Skin epidermis (tissue), 12 donors: ENCODE measurements around the gene IGIP.

Experiments
- H3K27ac ChIP-seq, 21 experiments: fragments of 200-600 bp; sonication (generic) in 11 of 21; one replicate each; pipeline ENCODE4 v1.5.0; 2020; ENCODE audit warnings: mild to moderate bottlenecking in 3 of 21, inconsistent platforms in 2 of 21, moderate library complexity in 2 of 21
- H3K4me3 ChIP-seq, 7 experiments: fragments of 200-600 bp; sonication (generic) in 2 of 7; one replicate each; pipeline ENCODE4 v1.5.0; 2020; ENCODE audit warnings: inconsistent platforms in 2 of 7, mild to moderate bottlenecking in 2 of 7, moderate library complexity in 1 of 7

IGIP gene

DNA sequence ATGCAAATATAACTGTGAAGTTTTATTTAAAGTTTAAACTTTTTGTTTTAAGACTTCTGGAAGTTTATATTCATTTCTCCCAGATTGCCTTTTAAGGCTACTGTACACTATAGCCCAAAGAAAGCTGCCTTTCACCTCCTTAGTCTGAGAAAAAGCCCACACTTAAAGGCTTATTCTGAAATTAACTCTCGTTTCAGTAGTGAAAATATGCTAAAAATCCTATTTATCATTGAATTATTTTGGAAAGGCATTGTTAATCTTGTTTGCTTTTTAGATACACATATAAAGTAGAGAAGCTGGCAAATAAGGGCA, 15.1 kb upstream of the IGIP start:
- H3K4me3 ChIP-seq: no peak overlapping the region
- H3K27ac ChIP-seq: no peak overlapping the region

DNA sequence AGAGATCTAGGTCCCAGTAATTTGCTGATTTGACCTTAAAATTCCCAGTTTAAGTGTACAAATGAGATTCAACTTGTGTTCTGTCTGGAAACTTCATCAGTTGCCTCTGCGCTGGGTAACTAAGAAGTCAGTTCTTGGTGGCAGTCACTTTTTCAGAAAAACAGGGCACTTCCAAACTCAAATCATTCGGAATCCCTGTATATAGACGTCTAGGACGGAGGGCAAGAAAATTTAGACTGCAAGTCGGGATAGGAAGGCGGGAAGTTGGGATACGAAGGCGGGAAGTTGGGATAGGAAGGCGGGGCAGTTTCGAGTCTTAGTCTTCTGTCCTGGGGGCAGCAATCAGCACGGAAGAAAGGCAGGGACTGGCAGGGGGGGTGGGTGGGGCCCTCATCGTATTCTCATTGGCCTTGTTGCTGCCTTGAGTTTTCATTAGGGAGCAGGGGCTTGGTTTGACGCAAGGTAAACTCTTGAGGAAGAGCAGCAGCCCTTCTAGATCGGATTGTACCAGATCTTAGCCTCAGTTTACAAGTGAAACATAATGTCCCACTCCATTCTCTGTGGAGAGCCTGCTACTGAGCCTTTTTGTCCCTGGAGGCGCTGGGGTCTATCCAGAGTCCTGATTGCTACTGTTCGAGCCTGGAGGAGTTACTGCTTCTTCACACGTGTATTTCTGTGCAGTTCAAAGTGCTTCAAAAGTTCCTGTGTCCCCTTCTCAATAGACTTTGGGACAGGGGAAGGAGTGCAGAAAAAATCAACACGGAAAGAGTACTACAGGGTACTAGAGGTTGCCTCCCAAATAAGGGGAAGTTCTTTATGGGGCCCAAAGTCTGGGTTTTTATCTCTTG, 14.5 kb upstream of the IGIP start:
- H3K4me3 ChIP-seq: no peak overlapping the region
- no peak overlapping the region for H3K27ac ChIP-seq

DNA sequence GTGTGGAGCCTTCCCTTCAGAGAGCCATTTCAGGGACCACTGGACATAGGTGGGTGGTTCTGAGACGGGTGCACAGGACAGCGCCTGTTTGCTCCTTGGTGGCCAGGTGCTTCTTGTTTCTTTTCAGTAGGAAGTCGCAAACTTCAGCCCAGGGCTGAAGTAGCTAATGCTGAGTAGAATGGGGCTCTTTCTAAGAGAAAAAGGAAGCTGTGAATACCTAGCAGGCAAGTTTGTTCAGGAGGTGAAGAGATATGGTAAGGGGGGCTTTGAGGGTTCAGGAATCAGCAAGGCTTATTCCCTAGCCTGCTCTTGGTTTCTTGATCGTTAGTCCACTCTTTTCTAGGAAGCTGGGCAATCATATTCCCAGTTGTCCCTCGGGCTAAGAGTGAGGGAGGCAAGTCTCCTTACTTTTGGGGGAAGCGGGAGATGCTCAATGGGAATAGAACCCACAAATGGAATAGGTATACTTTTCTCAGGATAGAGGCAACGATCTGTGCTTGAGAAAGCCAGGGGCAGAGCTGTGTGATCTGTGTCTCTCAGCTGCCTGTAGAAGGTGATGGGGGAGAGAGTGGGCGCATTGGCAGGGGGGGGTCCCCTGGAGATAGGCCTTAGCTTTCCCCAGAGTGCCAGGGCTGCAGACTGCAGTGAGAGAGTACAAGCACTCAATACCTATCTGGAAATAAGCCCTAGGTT, 13.7 kb upstream of the IGIP start:
- peak overlapping the region in 4 of 21 experiments; percentile 59 to 97 (median 93) for H3K27ac ChIP-seq
- H3K4me3 ChIP-seq: no peak overlapping the region

DNA sequence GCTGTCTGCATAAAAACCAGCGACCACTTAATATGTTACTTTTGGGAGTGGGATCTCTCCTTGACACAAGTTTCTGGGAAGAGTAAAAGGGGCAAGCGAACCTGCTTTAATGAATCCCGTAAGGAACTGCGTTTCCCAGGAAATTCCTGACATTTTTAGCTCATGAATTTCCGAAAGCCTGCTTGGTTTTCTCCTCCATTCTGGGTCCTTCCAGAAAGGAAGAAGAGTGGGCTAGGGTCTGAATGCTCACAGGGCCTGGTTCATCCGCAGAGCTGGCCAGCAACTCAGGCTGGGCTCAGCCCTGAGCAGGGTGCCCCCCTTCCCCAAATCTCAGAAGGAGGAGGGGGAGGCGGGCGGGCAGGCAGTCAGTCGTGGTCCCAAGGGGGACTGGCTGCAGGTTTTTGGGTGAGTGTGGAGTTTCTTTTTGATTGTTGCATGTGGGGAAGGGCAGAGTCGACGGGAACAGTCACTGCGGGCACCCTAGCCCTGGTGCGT, 13.0 kb upstream of the IGIP start:
- peak overlapping the region in 20 of 21 experiments; percentile 80 to 97 (median 92) for H3K27ac ChIP-seq
- H3K4me3 ChIP-seq: peak overlapping the region; percentile 68 to 88 (median 80)

DNA sequence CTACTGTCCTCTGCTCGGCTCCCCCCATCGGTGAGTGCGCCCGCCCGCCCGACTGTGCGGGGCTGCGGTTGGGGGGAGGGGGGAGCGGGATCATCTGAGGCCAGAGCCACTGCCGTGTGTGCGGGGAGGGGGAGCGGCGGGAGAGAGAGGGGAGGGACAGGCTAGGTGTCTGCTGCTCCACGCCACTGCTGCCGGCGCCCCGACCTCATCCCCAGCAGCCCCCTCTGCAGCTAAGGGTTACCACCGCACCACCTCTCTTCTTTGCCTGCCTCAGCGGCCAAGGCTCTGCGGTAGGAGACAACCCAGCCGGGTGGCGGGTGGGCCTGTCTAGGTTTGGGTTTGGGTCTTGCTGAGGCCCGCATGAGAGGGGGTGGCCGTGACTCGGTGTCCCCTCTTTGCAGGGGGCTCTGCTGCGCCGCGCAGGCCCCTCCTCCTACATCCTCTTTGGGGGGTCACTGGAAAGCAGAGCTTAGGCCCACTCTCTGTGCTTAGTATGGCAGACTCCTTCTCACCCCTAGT, 12.5 kb upstream of the IGIP start:
- Histone ChIP-seq H3K27ac (peak overlapping the region; percentile 78 to 97 (median 91)), H3K4me3 (peak overlapping the region; percentile 68 to 88 (median 80))

GRCh38 chr5:140113699-140114263, 12.0 kb upstream of the IGIP start, which contains the start of gene PURA:
Gene PURA (plus strand): TSS chr5:140114109. CDS start chr5:140114182, 73 bp downstream.
- H3K4me3 ChIP-seq: peak within 1 kb of the TSS; percentile 68 to 88 (median 80)
- H3K27ac ChIP-seq: peak within 1 kb of the TSS; percentile 78 to 97 (median 91)

GRCh38 chr5:140114341-140115185, 11.2 kb upstream of the IGIP start:
- H3K4me3 ChIP-seq: peak overlapping the region; percentile 68 to 88 (median 80)
- peak overlapping the region; percentile 78 to 97 (median 91) for H3K27ac ChIP-seq

DNA sequence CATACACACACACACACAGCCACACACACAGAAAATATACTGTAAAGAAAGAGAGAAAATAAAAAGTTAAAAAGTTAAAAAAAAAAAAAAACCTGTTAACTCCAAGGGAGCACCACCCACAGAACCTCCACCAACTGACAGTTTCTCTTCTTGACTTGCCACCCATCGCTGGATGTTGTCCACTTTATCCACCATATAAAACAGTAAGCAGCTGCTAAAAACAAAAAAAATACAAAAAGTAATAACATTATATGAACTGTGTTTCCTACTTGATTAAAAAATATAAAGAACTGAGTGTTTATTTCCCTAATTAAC, 10.6 kb upstream of the IGIP start:
- H3K4me3 ChIP-seq: peak overlapping the region; percentile 68 to 88 (median 80)
- peak overlapping the region in 16 of 21 experiments; percentile 80 to 97 (median 91) for H3K27ac ChIP-seq

DNA sequence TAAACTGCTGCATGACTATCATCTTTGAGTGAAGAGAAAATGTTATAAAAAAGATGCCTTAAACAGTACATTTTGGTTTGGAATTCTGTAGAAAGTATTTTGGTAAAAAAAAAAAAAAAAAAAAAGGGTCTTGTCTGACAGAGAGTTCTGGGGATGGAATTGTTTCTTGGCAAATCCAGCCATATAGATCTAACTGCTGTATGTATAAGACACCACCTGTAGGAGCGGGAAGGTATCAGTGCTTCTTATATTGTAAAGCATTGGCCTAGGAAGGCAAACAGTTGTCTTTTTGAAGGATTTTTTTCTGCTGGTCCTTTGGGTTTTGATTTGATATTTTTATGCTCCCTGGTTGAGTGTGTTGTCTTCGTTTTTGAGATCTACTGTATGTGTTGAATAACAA, 9.0 kb upstream of the IGIP start:
- Histone ChIP-seq H3K27ac (no peak overlapping the region), H3K4me3 (no peak overlapping the region)

- no peak overlapping the region for H3K4me3 ChIP-seq
- H3K27ac ChIP-seq: no peak overlapping the region
These were observed 8.2 kb upstream of the IGIP start for GRCh38 chr5:140117523-140117922.

- no peak overlapping the region for H3K4me3 ChIP-seq
These were observed 7.3 kb upstream of the IGIP start for GRCh38 chr5:140118302-140118936.

DNA sequence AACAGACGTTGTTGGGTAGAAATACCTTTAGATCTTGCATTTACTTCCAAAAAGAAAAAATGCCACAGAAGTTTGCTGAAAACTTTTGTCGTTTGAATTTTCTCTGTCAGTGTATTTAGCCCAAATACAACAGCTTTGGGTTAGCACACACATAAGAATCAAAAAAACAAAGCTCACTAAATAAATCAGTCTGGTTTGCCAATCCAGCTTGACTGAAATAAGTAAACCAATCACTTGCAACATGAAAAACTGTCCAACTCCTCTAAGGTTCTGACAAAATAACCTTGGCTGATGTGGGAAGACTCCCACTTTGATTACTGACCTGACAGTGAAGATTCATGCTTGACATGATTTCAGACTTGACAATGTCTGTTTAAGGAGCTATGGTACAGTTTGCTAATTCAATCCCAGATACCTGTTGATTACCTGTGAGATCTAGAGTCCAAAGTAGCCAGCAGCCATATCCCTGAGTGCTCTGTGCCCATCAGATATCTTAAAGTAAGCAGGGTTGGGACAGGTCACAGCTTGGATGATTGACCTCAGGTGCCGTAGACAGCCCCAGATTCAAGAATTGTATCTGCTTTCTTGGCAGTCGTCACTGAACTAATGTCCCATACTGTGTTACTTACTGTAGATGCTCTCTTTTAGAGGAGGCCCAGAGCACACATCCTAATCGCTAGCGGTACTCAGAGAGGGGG, 727 bp downstream of the IGIP start:
- H3K4me3 ChIP-seq: no peak overlapping the region
- no peak overlapping the region for H3K27ac ChIP-seq

More at GRCh38 chr5:140118302-140118936, 7.3 kb upstream of the IGIP start:
- peak overlapping the region in 1 of 21 experiments; percentile 11 for H3K27ac ChIP-seq

- no peak overlapping the region for H3K27ac ChIP-seq
- H3K4me3 ChIP-seq: no peak overlapping the region
These were observed 2.6 kb downstream of the IGIP start for GRCh38 chr5:140128376-140128775.

DNA sequence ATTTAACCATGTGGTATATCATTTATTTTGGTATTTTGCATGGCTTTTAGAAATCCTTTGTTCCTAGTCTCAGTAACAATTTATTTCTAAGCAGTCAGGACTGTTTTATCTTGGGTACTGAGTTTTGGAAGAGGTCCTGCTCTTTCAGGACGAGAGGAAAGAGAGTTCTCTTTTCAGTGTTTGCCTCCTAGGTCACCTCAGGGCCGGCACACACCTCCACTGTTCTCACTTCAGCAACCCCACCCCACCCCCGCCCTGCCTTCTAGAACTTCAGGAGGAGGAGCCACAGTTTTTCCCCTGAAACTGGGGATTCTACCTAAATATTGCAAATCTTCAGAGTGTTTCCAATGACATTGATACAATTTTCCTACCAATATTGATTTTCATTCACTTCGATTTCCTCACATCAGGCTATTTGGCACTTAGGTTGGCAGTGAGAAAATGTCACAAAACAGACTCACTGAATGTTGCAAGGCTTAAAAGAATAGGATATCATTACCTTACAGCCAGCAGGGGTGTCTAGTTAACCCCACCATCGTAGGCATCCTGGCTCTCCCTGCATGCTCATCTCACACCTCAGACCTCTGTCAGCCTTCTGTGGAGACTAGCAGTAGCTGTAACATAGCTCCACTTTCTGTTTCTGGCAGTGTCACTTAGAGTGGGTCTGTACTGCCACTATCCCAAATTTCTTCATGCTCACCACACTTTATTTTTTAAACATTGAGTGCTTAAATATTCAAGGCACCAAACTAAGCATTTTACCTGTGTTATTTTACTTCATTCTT, 5.4 kb downstream of the IGIP start:
- H3K27ac ChIP-seq: peak overlapping the region in 1 of 21 experiments; percentile 4
- H3K4me3 ChIP-seq: no peak overlapping the region

DNA sequence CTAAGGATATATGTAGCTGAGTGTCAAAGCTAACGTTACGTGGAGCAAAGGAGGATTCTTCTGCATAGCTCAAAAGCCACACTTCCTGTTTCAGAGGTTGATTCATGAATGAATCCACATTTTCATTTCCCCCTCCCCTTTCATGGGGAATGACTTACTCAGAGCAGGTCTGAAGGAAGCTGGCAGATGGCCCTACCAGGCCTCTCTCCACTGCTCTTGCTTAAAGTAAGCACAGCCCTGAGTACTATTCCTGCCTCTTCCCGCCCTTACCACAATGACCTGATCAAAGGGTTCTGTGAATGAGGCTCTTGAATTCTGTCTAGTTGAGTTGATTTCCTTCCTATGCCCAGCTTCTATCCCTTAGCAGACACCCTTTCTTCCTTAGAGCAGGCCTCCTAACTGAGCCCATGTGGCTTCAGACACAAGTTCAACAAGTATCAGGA, 6.3 kb downstream of the IGIP start:
- Histone ChIP-seq H3K27ac (peak overlapping the region in 1 of 21 experiments; percentile 4), H3K4me3 (no peak overlapping the region)

DNA sequence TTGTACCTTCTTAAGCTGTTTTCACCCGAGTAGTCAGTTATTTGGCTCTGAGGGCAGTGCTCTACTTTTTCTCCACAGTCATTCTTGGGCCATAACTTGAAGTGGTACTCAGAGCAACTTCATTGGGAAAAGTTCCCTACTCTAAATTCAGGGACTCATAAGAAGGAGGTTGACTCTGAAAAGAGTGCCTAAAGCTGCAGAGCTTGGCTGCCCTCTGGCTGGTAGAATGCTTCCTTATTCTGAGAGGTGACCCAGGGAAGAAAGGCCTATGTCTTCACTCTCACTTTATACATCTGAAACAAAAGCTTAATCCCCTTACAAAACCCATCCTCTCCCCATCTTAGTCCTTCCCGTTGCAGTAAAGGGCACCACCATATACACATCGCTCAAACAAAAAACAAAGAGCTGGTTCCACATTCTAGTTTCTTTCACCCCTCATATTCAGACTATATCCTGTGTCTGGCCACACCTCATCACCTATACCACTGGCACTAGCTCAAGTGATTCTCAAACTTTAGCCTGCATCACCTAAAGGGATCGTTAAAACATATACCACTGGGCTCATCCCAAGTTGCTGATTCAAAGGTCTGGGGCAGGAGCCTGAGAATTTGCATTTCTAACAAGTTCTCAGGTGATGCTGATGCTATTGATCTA, 7.9 kb downstream of the IGIP start:
- H3K27ac ChIP-seq: no peak overlapping the region
- no peak overlapping the region for H3K4me3 ChIP-seq
